GM18505 (cell line): ENCODE measurements around the gene OR51V1.
"Not testable (repeated sequence)": the region's sequence is repeated elsewhere in the genome, so short reads cannot be mapped to it uniquely, and the experiment has no call there.

Source experiments
- ATAC-seq: cut with Tn5 transposase; IDR thresholded peaks from one replicate; pipeline ENCODE4 v1.9.1; 2021; ENCODE audit not compliant: unreplicated experiment
- POLR2A ChIP-seq: IDR thresholded peaks from 4 replicates; pipeline ENCODE4 v1.6.1; 2011; ENCODE audit warnings: borderline replicate concordance; ENCODE audit not compliant: insufficient read depth, insufficient read length; ENCODE audit errors: extremely low read depth

Gene OR51V1

GRCh38 chr11:5200582-5200981 lies at the start of gene OR51V1:
Gene OR51V1 (minus strand): TSS chr11:5200682. CDS start chr11:5200682, 0 bp downstream.
- TF ChIP-seq POLR2A = no peak
- no peak for ATAC-seq

- not testable (repeated sequence) for ATAC-seq
Measured at GRCh38 chr11:5249807-5250396, 49.4 kb upstream of the OR51V1 start, which contains the start of gene HBG1. Gene HBG1 (minus strand): TSS chr11:5249857. CDS start chr11:5249804, 53 bp downstream.

- not testable (repeated sequence) for ATAC-seq
Measured at GRCh38 chr11:5248498-5248897, 48.0 kb upstream of the OR51V1 start.

DNA sequence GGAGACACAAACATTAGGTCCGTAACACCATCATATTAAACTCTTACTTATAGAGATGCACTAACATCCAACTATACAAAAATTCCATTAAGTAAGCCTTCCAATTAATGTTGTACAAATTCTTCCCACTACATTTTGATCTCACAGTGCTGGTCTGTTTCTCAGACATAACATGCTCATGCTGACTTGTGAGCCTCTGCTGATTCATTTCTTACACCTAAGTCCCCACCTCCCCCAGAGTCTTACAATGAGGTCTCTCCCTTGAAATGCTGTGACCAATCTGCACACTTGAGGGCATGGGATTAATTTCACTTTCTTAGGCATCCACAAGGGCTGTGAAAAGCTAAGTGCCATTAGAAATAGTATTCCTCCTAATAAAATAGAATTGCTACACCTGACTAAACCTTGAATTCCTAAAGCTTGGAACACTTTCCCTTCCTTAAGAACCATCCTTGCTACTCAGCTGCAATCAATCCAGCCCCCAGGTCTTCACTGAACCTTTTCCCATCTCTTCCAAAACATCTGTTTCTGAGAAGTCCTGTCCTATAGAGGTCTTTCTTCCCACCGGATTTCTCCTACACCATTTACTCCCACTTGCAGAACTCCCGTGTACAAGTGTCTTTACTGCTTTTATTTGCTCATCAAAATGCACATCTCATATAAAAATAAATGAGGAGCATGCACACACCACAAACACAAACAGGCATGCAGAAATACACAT lies 47.1 kb upstream of the OR51V1 start:
- no peak for ATAC-seq
- TF ChIP-seq POLR2A = no peak

GRCh38 chr11:5246772-5247471 lies 46.4 kb upstream of the OR51V1 start:
- ATAC-seq = no peak
- TF ChIP-seq POLR2A = no peak

- ATAC-seq = no peak
- no peak for TF ChIP-seq POLR2A
Measured at GRCh38 chr11:5245155-5245554, 44.7 kb upstream of the OR51V1 start.

DNA sequence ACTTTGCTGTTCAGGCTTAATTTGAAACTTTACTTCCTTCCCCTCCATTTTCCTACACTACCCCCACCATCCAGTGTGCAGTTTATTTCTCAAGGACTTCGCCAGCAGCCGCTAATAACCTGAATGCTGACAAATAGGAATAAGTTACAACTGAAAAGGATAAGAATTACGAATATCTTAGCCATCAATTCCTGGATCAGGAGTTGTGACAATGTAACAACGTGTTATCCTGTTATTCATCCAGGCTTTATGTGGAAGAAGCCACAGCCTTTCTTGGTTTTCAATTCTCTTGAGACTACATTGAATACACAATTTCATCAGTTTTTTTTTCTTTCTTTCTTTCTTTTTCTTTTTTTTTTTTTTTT lies 43.3 kb upstream of the OR51V1 start:
- ATAC-seq = no peak
- TF ChIP-seq POLR2A = no peak

- no peak for TF ChIP-seq POLR2A
- no peak for ATAC-seq
Measured at GRCh38 chr11:5242933-5243815, 42.7 kb upstream of the OR51V1 start.

DNA sequence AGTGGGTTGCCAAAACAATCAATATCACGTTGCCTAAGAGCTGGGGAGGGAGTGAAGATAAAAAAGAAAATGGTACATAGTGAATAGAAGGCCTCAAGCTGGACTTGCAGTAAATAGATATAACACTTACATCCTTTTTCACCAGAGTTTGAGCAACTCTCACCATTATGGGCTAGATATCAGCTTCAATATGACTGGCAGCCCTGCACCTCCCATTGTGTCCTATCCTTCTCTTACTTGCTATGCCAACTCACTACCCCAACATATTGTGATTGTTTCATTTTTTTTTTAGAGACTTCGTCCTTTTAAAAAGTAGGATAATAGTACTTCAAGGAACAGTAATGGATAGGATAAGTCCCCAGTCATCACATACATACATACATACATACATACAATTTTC lies 41.7 kb upstream of the OR51V1 start:
- no peak for TF ChIP-seq POLR2A

GRCh38 chr11:5241458-5241857 lies 41.0 kb upstream of the OR51V1 start:
- ATAC-seq = no peak
- TF ChIP-seq POLR2A = no peak

More for the DNA sequence above, 41.7 kb upstream of the OR51V1 start:
- ATAC-seq = no peak

DNA sequence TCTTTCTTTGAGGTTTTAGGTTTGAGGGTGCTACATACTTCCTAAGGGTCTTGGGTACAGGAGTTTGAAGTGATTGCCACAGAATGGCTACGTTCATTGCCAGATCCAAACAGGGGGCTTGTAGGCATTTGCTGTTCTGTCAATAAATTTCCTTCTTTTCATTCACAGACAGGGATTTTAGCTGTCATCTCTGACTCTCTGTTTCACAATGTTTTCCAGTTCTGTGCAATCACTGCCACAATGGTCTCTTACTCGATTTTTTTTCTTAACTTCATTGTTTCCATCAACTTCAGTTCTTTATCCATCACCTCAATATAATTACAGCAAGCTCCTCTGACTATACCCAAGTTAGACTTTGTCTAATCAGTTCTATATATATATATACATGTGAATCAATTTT lies 40.0 kb upstream of the OR51V1 start:
- ATAC-seq = no peak
- no peak for TF ChIP-seq POLR2A

DNA sequence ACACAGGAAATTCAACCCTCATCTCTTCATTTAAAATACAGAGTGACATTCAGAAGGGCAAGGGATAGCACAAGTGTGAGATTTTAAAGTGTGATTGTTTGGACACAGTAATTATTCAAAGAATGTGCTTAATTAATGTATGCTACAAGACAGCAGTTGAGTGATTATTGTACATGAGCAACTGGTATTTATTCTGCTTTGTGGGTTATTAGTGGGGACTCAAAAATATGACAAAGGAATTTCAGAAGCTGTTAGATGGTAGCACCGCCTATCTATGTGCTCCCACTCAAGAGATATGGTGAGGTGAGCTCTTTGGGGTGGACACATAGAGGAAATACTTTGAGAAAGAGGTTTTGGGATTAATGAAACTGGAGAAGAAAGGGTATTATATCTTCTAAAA lies 39.6 kb upstream of the OR51V1 start:
- ATAC-seq = no peak
- no peak for TF ChIP-seq POLR2A

DNA sequence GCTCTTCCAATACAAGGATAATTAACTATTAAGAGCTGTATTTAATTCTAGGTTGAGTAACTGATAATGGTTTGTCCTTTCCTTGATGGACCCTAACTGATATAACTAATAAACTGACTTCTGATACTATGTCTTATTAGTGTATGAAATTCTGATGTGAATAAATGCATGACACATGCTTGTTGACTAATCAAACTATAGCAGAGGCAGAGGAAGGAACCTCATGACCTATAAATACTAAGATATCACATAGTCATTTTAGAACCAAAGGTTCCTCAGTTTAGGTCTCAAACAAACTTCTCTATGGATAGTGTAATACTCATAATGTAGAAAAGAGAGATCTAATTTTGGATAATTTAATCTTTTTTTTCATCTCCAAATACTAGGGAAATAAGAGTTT lies 38.6 kb upstream of the OR51V1 start:
- TF ChIP-seq POLR2A = no peak

More for the DNA sequence above, 38.6 kb upstream of the OR51V1 start:
- no peak for ATAC-seq
